Nephron (organoid): ENCODE data around the gene FGF8.

Source experiments
- H3K27ac Mint-ChIP-seq, 3 experiments: 2 replicates each; pipeline ENCODE4 v1.8.0; 2020; ENCODE audit warnings: mixed read lengths in 3 of 3, mild to moderate bottlenecking in 2 of 3, moderate library complexity in 1 of 3
- H3K27me3 Mint-ChIP-seq: 2 replicates; pipeline ENCODE4 v1.8.0; 2021; ENCODE audit warnings: low read depth, mild to moderate bottlenecking, moderate library complexity, mixed read lengths
- H3K36me3 Mint-ChIP-seq: 2 replicates; pipeline ENCODE4 v1.8.0; 2020; ENCODE audit warnings: low read depth, mixed read lengths
- H3K4me1 Mint-ChIP-seq: 2 replicates; pipeline ENCODE4 v1.8.0; 2020; ENCODE audit warnings: mixed read lengths
- H3K4me3 Mint-ChIP-seq, 3 experiments: 2 replicates each; pipeline ENCODE4 v1.8.0; 2020; ENCODE audit warnings: mild to moderate bottlenecking in 3 of 3, mixed read lengths in 3 of 3, moderate library complexity in 2 of 3
- H3K9me3 Mint-ChIP-seq: 2 replicates; pipeline ENCODE4 v1.8.0; 2020; ENCODE audit warnings: mixed read lengths
- CTCF ChIP-seq, 3 experiments: fragments of 200-600 bp; sonication (generic); IDR thresholded peaks; one replicate each; pipeline ENCODE4 v1.5.0; 2021; ENCODE audit warnings: antibody characterized with exemption in 3 of 3; ENCODE audit not compliant: unreplicated experiment in 3 of 3

Gene FGF8

GRCh38 chr10:101780187-101780817, 4.4 kb upstream of the FGF8 start:
- H3K4me3 Mint-ChIP-seq, result peak overlapping the region; percentile 63 to 70 (median 65)
- TF ChIP-seq CTCF (IDR thresholded peaks at IDR 0.05; ENCODE audit: unreplicated experiment in 3 of 3), result peak in 2 of 3 experiments; percentile 16 to 30
- peaks cover 12% of the 10 kb centered on the region for H3K36me3 Mint-ChIP-seq
- H3K9me3 Mint-ChIP-seq, result no peaks in the 10 kb centered on the region
- peaks cover 43% of the 10 kb centered on the region for H3K4me1 Mint-ChIP-seq
- peaks cover 62% of the 10 kb centered on the region for H3K27me3 Mint-ChIP-seq
- no peak overlapping the region for H3K27ac Mint-ChIP-seq

GRCh38 chr10:101779544-101780186, 3.8 kb upstream of the FGF8 start:
- Mint-ChIP-seq H3K4me1 (peaks cover 40% of the 10 kb centered on the region), H3K27me3 (peaks cover 68% of the 10 kb centered on the region), H3K4me3 (peak overlapping the region; percentile 68 to 74 (median 70)), H3K36me3 (peaks cover 12% of the 10 kb centered on the region), H3K9me3 (no peaks in the 10 kb centered on the region), H3K27ac (no peak overlapping the region)
- TF ChIP-seq CTCF (IDR thresholded peaks at IDR 0.05; ENCODE audit: unreplicated experiment in 3 of 3), result peak; percentile 85 to 91 (median 86)

- TF ChIP-seq CTCF (IDR thresholded peaks at IDR 0.05; ENCODE audit: unreplicated experiment in 3 of 3), result no peak
- peak overlapping the region; percentile 68 to 74 (median 74) for H3K4me3 Mint-ChIP-seq
- peaks cover 12% of the 10 kb centered on the region for H3K36me3 Mint-ChIP-seq
- peaks cover 39% of the 10 kb centered on the region for H3K4me1 Mint-ChIP-seq
- peaks cover 75% of the 10 kb centered on the region for H3K27me3 Mint-ChIP-seq
- H3K27ac Mint-ChIP-seq, result peak overlapping the region in 1 of 3 experiments; percentile 2
- H3K9me3 Mint-ChIP-seq, result no peaks in the 10 kb centered on the region
Observed at GRCh38 chr10:101778781-101779543, 3.0 kb upstream of the FGF8 start.

GRCh38 chr10:101778151-101778780, 2.4 kb upstream of the FGF8 start:
- peaks cover 10% of the 10 kb centered on the region for H3K36me3 Mint-ChIP-seq
- H3K27ac Mint-ChIP-seq, result no peak overlapping the region
- H3K9me3 Mint-ChIP-seq, result no peaks in the 10 kb centered on the region
- no peak for TF ChIP-seq CTCF (IDR thresholded peaks at IDR 0.05; ENCODE audit: unreplicated experiment in 3 of 3)
- peaks cover 39% of the 10 kb centered on the region for H3K4me1 Mint-ChIP-seq
- peak overlapping the region; percentile 32 to 68 (median 39) for H3K4me3 Mint-ChIP-seq
- H3K27me3 Mint-ChIP-seq, result peaks cover 81% of the 10 kb centered on the region

GRCh38 chr10:101777619-101778145, 1.8 kb upstream of the FGF8 start:
- TF ChIP-seq CTCF (IDR thresholded peaks at IDR 0.05; ENCODE audit: unreplicated experiment in 3 of 3), result no peak
- Mint-ChIP-seq H3K4me3 (peak overlapping the region; percentile 32 to 88 (median 39)), H3K27ac (no peak overlapping the region)

More at GRCh38 chr10:101777619-101778145, 1.8 kb upstream of the FGF8 start:
- Mint-ChIP-seq H3K4me1 (peaks cover 38% of the 10 kb centered on the region), H3K27me3 (peaks cover 81% of the 10 kb centered on the region), H3K9me3 (no peaks in the 10 kb centered on the region), H3K36me3 (peaks cover 7% of the 10 kb centered on the region)
